HCT116 (cell line): Measurements from ENCODE around the gene MALRD1. TPM values are rescaled to one million over a fixed set of nuclear protein-coding genes. Genes with fewer than 3 reads are reported as not detected.

Experiments used
- ATAC-seq: fragments of 200-7000 bp; cut with Tn5 transposase; 2 replicates; pipeline ENCODE4 v1.9.1; 2020; ENCODE audit warnings: mild to moderate bottlenecking, moderate library complexity
- BruUV-seq: library from RNA; stranded (reverse); fragments of 400-500 nt; replicated peaks from 2 replicates; lab custom pipeline; 2021; lab: Mats Ljungman, UMichigan
- CTCF ChIA-PET: fragments of 300-600 bp; sonication (Branson Sonifier 250); formaldehyde crosslinking; loops from one replicate; lab custom pipeline; 2021; ENCODE audit warnings: antibody characterized with exemption; lab: Charles Lee
- POLR2A ChIA-PET: fragments of 300-600, 350-600 bp; sonication (Branson Sonifier 250); formaldehyde crosslinking; loops from one replicate; lab custom pipeline; 2021; ENCODE audit warnings: antibody characterized with exemption; lab: Charles Lee
- RAD21 ChIA-PET, 2 experiments: fragments of 300-600 bp; sonication (Branson Sonifier 250); formaldehyde crosslinking; loops; one replicate each; lab custom pipeline; 2023; ENCODE audit warnings: low total read pairs in 2 of 2; ENCODE audit not compliant: uncharacterized antibody in 2 of 2, unreplicated experiment in 2 of 2, low non-redundant PET in 1 of 2; lab: Charles Lee
- DNase-seq: peaks from one replicate; pipeline ENCODE4 v3.0.0-alpha.2; 2010; ENCODE audit warnings: low read depth, low spot score
- H2AFZ ChIP-seq: fragments of 200-600 bp; shearing (Covaris generic), sonication (generic); 2 replicates; pipeline ENCODE4 v1.6.1; 2017; ENCODE audit warnings: low read depth, mixed run types, mixed read lengths, antibody characterized with exemption, low read length; ENCODE audit not compliant: poor library complexity, severe bottlenecking
- H3K27ac ChIP-seq: 2 replicates; pipeline ENCODE4 v1.5.1; 2012; ENCODE audit warnings: low read depth, low read length
- H3K27me3 ChIP-seq: fragments of 200-600 bp; sonication (generic); 2 replicates; pipeline ENCODE4 v1.6.1; 2016; ENCODE audit warnings: mixed run types, low read length, mixed read lengths; ENCODE audit not compliant: insufficient read depth
- H3K36me3 ChIP-seq, 2 experiments: fragments of 200-500 bp in 1 of 2; fragments of 200-600 bp in 1 of 2; sonication (Bioruptor generic) in 1 of 2; sonication (generic) in 1 of 2; 2 replicates each; pipeline versions ENCODE4 v1.5.1 to v1.6.1; 2014 to 2016; ENCODE audit warnings: low read length in 2 of 2, inconsistent platforms in 1 of 2, mixed read lengths in 1 of 2, mixed run types in 1 of 2; ENCODE audit not compliant: insufficient read depth in 2 of 2, control insufficient read depth in 1 of 2
- H3K4me1 ChIP-seq, 2 experiments: fragments of 200-600 bp in 1 of 2; sonication (generic) in 1 of 2; 2 replicates each; pipeline versions ENCODE4 v1.5.1 to v1.6.1; 2012 to 2017; ENCODE audit warnings: low read length in 2 of 2, inconsistent platforms in 1 of 2, mild to moderate bottlenecking in 1 of 2, mixed read lengths in 1 of 2, mixed run types in 1 of 2, moderate library complexity in 1 of 2; ENCODE audit not compliant: insufficient read depth in 2 of 2, control insufficient read depth in 1 of 2
- H3K4me2 ChIP-seq: fragments of 200-600 bp; sonication (generic); 2 replicates; pipeline ENCODE4 v1.6.1; 2017; ENCODE audit warnings: mixed run types, low read length, mixed read lengths
- H3K4me3 ChIP-seq, 2 experiments: fragments of 200-600 bp in 1 of 2; sonication (generic) in 1 of 2; replicated peaks in 1 of 2; 2 replicates each; pipeline ENCODE4 v1.5.1; 2011 to 2016; ENCODE audit warnings: low read length in 2 of 2, control low read depth in 1 of 2, low read depth in 1 of 2, mild to moderate bottlenecking in 1 of 2, mixed read lengths in 1 of 2, mixed run types in 1 of 2
- H3K79me2 ChIP-seq: fragments of 200-600 bp; sonication (generic); 2 replicates; pipeline ENCODE4 v1.6.1; 2017; ENCODE audit warnings: mild to moderate bottlenecking, mixed run types, low read length, moderate library complexity, mixed read lengths; ENCODE audit not compliant: insufficient read depth
- H3K9ac ChIP-seq: fragments of 200-600 bp; sonication (generic); 2 replicates; pipeline ENCODE4 v1.6.1; 2016; ENCODE audit warnings: low read length, mixed read lengths
- H3K9me2 ChIP-seq: fragments of 200-600 bp; sonication (generic), shearing (Covaris generic); 2 replicates; pipeline ENCODE4 v1.6.1; 2017; ENCODE audit warnings: mixed run types, mild to moderate bottlenecking, moderate library complexity; ENCODE audit not compliant: insufficient read depth
- H3K9me3 ChIP-seq, 2 experiments: fragments of 200-500 bp in 1 of 2; fragments of 200-600 bp in 1 of 2; sonication (Bioruptor generic) in 1 of 2; sonication (generic) in 1 of 2; 2 replicates each; pipeline ENCODE4 v1.6.1; 2014 to 2017; ENCODE audit warnings: low read length in 2 of 2, mixed read lengths in 2 of 2, inconsistent platforms in 1 of 2, low read depth in 1 of 2, mild to moderate bottlenecking in 1 of 2, mixed run types in 1 of 2, moderate library complexity in 1 of 2; ENCODE audit not compliant: control insufficient read depth in 1 of 2, insufficient read depth in 1 of 2
- H4K20me1 ChIP-seq: fragments of 200-600 bp; sonication (generic), shearing (Covaris generic); 2 replicates; pipeline ENCODE4 v1.6.1; 2017; ENCODE audit warnings: mixed run types, mild to moderate bottlenecking, moderate library complexity; ENCODE audit not compliant: insufficient read depth
- CBX3 ChIP-seq: IDR thresholded peaks from 2 replicates; pipeline ENCODE4 v1.6.1; 2012; ENCODE audit warnings: low read depth
- EGR1 ChIP-seq: IDR thresholded peaks from 2 replicates; pipeline ENCODE4 v1.6.1; 2012; ENCODE audit warnings: low read depth
- ELF1 ChIP-seq: IDR thresholded peaks from 2 replicates; pipeline ENCODE4 v1.6.1; 2012; ENCODE audit warnings: low read depth, borderline replicate concordance
- EZH2phosphoT487 ChIP-seq: fragments of 200-600 bp; IDR thresholded peaks from 2 replicates; pipeline ENCODE4 v1.6.1; 2018; ENCODE audit warnings: antibody characterized with exemption, borderline replicate concordance
- FOSL1 ChIP-seq: IDR thresholded peaks from 2 replicates; pipeline ENCODE4 v1.6.1; 2012; ENCODE audit warnings: low read depth
- JUND ChIP-seq: IDR thresholded peaks from 2 replicates; pipeline ENCODE4 v1.6.1; 2012
- POLR2A ChIP-seq: IDR thresholded peaks from 2 replicates; pipeline ENCODE4 v1.7.0; 2011; ENCODE audit warnings: borderline replicate concordance; ENCODE audit not compliant: insufficient read depth, insufficient read length; ENCODE audit errors: extremely low read depth
- POLR2AphosphoS5 ChIP-seq: IDR thresholded peaks from 2 replicates; pipeline ENCODE4 v1.6.1; 2011; ENCODE audit warnings: mild to moderate bottlenecking, low read depth, low read length, moderate library complexity
- RAD21 ChIP-seq: IDR thresholded peaks from 2 replicates; pipeline ENCODE4 v1.6.1; 2012; ENCODE audit warnings: low read depth, mild to moderate bottlenecking
- SIN3A ChIP-seq: IDR thresholded peaks from 2 replicates; pipeline ENCODE4 v1.6.1; 2012; ENCODE audit warnings: low read depth
- SRF ChIP-seq: IDR thresholded peaks from 2 replicates; pipeline ENCODE4 v1.6.1; 2012; ENCODE audit warnings: low read depth
- TCF7L2 ChIP-seq: IDR thresholded peaks from 2 replicates; pipeline ENCODE4 v1.7.0; 2011; ENCODE audit warnings: borderline replicate concordance, inconsistent platforms; ENCODE audit not compliant: insufficient read depth, insufficient read length; ENCODE audit errors: extremely low read depth
- YY1 ChIP-seq: IDR thresholded peaks from 2 replicates; pipeline ENCODE4 v1.6.1; 2011; ENCODE audit warnings: low read length, low read depth, moderate library complexity, mild to moderate bottlenecking; ENCODE audit not compliant: insufficient replicate concordance; ENCODE audit errors: extremely low read depth
- ZNF274 ChIP-seq: fragments of 200-500 bp; sonication (Bioruptor generic); IDR thresholded peaks from 2 replicates; pipeline ENCODE4 v1.6.1; 2014; ENCODE audit warnings: mild to moderate bottlenecking, low read depth, low read length, inconsistent platforms
- intact Hi-C: fragments of 100-400 bp; cut with micrococcal nuclease; formaldehyde crosslinking; loops from 2 replicates; pipeline ENCODE4 v1.10.0; 2022
- total RNA-seq: library from RNA; stranded (reverse); gene quantifications from one replicate; pipeline ENCODE4 v1.2.1, GENCODE V29; 2021; ENCODE audit not compliant: unreplicated experiment
- TF ChIP-seq, protein P1 (sequence below), 3 experiments: fragments of 200-600 bp in 1 of 3; sonication (generic) in 1 of 3; IDR thresholded peaks in 2 of 3; conservative IDR thresholded peaks in 1 of 3; 2 replicates each; pipeline ENCODE4 v1.5.1; 2012 to 2017; ENCODE audit warnings: low read depth in 2 of 3, low read length in 2 of 3, antibody characterized with exemption in 1 of 3, borderline replicate concordance in 1 of 3, control low read depth in 1 of 3, mild to moderate bottlenecking in 1 of 3, mixed read lengths in 1 of 3, mixed run types in 1 of 3, moderate library complexity in 1 of 3; ENCODE audit not compliant: insufficient read depth in 1 of 3
- TF ChIP-seq, protein P2 (sequence below): IDR thresholded peaks from 2 replicates; pipeline ENCODE4 v1.6.1; 2012
- TF ChIP-seq, protein P3 (sequence below): IDR thresholded peaks from 2 replicates; pipeline ENCODE4 v1.6.1; 2011; ENCODE audit warnings: mild to moderate bottlenecking, low read length, moderate library complexity; ENCODE audit not compliant: insufficient replicate concordance; ENCODE audit errors: extremely low read depth

MALRD1 gene
- total RNA-seq, 1 experiment from 2014 or later, result not detected

DNA sequence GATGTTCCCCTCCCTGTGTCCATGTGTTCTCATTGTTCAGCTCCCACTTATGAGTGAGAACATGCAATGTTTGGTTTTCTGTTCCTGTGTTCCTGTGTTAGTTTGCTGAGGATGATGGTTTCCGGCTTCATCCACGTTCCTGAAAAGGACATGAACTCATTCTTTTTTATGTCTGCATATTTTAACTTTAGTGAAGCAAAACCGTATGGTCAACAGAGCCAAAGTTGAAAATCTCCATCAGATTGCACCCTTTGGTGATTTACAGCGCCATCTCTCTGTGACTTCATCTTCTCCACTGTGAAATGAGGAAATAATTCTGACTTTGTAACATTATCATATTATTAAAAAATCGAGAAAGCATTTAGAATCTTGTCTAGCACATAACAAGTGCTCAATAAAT, 635.4 kb downstream of the MALRD1 start:
- no peak overlapping the region for H3K4me3 ChIP-seq
- no peaks in the 10 kb centered on the region for H3K9me2 ChIP-seq
- no peak overlapping the region for H3K4me2 ChIP-seq
- TF ChIP-seq YY1 (no peak), POLR2AphosphoS5 (no peak), ZNF274 (no peak), FOSL1 (no peak), SIN3A (no peak), JUND (no peak), TCF7L2 (no peak), EGR1 (no peak), EZH2phosphoT487 (no peak), ELF1 (no peak), RAD21 (no peak), CBX3 (no peak), POLR2A (no peak), SRF (no peak)
- TF ChIP-seq, protein P1, sequence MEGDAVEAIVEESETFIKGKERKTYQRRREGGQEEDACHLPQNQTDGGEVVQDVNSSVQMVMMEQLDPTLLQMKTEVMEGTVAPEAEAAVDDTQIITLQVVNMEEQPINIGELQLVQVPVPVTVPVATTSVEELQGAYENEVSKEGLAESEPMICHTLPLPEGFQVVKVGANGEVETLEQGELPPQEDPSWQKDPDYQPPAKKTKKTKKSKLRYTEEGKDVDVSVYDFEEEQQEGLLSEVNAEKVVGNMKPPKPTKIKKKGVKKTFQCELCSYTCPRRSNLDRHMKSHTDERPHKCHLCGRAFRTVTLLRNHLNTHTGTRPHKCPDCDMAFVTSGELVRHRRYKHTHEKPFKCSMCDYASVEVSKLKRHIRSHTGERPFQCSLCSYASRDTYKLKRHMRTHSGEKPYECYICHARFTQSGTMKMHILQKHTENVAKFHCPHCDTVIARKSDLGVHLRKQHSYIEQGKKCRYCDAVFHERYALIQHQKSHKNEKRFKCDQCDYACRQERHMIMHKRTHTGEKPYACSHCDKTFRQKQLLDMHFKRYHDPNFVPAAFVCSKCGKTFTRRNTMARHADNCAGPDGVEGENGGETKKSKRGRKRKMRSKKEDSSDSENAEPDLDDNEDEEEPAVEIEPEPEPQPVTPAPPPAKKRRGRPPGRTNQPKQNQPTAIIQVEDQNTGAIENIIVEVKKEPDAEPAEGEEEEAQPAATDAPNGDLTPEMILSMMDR (IDR thresholded peaks at IDR 0.05 in 2 of 3, conservative IDR thresholded peaks at IDR 0.05 in 1 of 3; ENCODE audit: borderline replicate concordance in 1 of 3, insufficient read depth in 1 of 3, low read depth in 2 of 3, low read length in 2 of 3), result no peak
- TF ChIP-seq, protein P2, sequence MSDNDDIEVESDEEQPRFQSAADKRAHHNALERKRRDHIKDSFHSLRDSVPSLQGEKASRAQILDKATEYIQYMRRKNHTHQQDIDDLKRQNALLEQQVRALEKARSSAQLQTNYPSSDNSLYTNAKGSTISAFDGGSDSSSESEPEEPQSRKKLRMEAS, result no peak
- TF ChIP-seq, protein P3, sequence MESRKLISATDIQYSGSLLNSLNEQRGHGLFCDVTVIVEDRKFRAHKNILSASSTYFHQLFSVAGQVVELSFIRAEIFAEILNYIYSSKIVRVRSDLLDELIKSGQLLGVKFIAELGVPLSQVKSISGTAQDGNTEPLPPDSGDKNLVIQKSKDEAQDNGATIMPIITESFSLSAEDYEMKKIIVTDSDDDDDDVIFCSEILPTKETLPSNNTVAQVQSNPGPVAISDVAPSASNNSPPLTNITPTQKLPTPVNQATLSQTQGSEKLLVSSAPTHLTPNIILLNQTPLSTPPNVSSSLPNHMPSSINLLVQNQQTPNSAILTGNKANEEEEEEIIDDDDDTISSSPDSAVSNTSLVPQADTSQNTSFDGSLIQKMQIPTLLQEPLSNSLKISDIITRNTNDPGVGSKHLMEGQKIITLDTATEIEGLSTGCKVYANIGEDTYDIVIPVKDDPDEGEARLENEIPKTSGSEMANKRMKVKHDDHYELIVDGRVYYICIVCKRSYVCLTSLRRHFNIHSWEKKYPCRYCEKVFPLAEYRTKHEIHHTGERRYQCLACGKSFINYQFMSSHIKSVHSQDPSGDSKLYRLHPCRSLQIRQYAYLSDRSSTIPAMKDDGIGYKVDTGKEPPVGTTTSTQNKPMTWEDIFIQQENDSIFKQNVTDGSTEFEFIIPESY, result no peak
- TF ChIP-seq, all 23 proteins: peak for 0
- no peak for ATAC-seq
- ChIA-PET POLR2A (no interaction called here), CTCF (no interaction called here), RAD21 (no interaction called here)
- BruUV-seq, result no TSS peak
- Histone ChIP-seq H3K36me3 (no peaks in the 10 kb centered on the region), H2AFZ (no peak overlapping the region), H3K27me3 (no peaks in the 10 kb centered on the region), H3K79me2 (no peaks in the 10 kb centered on the region), H3K27ac (no peak overlapping the region), H3K9ac (no peak overlapping the region), H3K4me1 (no peaks in the 10 kb centered on the region), H3K9me3 (peaks cover 16 to 18% of the 10 kb centered on the region in 2 experiments; a peak in 2 of 4 replicates), H4K20me1 (no peaks in the 10 kb centered on the region)
- intact Hi-C loops, result no loop called here
- DNase-seq, result no peak
